Tibial nerve (tissue), 4 donors: ENCODE data around the gene USP11.

Source experiments
- CTCF ChIP-seq, 5 experiments: fragments of 200-600 bp in 3 of 5; fragments of 450-650 bp in 2 of 5; sonication (generic) in 3 of 5; IDR thresholded peaks; one replicate each; pipeline ENCODE4 v1.5.1; 2016 to 2019; ENCODE audit warnings: antibody characterized with exemption in 5 of 5, mild to moderate bottlenecking in 3 of 5, moderate library complexity in 2 of 5
- EP300 ChIP-seq, 2 donors: sonication (generic); formaldehyde crosslinking; IDR thresholded peaks; one replicate each; pipeline ENCODE4 v1.6.1; 2017; ENCODE audit warnings: antibody characterized with exemption in 2 of 2, mild to moderate bottlenecking in 1 of 2

GRCh38 chrX:47209508-47210238 lies 23.1 kb upstream of the USP11 start:
- TF ChIP-seq CTCF (IDR thresholded peaks at IDR 0.05) = no peak
- TF ChIP-seq EP300 (IDR thresholded peaks at IDR 0.05) = no peak
